Ectodermal cell (in vitro differentiated cells): ENCODE data around the gene ZNF253.
"Not testable (repeated sequence)": the region's sequence is repeated elsewhere in the genome, so short reads cannot be mapped to it uniquely, and the experiment has no call there.

Source experiments
- H3K27ac ChIP-seq: 2 replicates; pipeline ENCODE4 v1.7.0; 2013; ENCODE audit warnings: mild to moderate bottlenecking, low read depth, low read length; ENCODE audit not compliant: insufficient read depth, poor library complexity, severe bottlenecking
- H3K27me3 ChIP-seq: 2 replicates; pipeline ENCODE4 v1.7.0; 2013; ENCODE audit warnings: mild to moderate bottlenecking, low read length; ENCODE audit not compliant: insufficient read depth, control insufficient read depth, poor library complexity, severe bottlenecking
- H3K36me3 ChIP-seq: one replicate; pipeline ENCODE4 v1.7.0; 2013; ENCODE audit warnings: low read length; ENCODE audit not compliant: control insufficient read depth, insufficient read depth
- H3K4me1 ChIP-seq: one replicate; pipeline ENCODE4 v1.7.0; 2013; ENCODE audit warnings: low read length; ENCODE audit not compliant: control insufficient read depth, insufficient read depth
- H3K4me3 ChIP-seq: 2 replicates; pipeline ENCODE4 v1.7.0; 2013; ENCODE audit warnings: low read depth, low read length, control low read depth; ENCODE audit not compliant: insufficient read depth
- H3K9me3 ChIP-seq: 2 replicates; pipeline ENCODE4 v1.7.0; 2013; ENCODE audit warnings: mild to moderate bottlenecking, low read length, moderate library complexity; ENCODE audit not compliant: control insufficient read depth
- WGBS, 2 experiments: methylation state at CpG; one replicate each; pipeline ENCODE4 v1.1.7; 2013; ENCODE audit warnings: missing lambda C conversion rate in 2 of 2; 5-methylcytosine and 5-hydroxymethylcytosine counted together

ZNF253 gene

DNA sequence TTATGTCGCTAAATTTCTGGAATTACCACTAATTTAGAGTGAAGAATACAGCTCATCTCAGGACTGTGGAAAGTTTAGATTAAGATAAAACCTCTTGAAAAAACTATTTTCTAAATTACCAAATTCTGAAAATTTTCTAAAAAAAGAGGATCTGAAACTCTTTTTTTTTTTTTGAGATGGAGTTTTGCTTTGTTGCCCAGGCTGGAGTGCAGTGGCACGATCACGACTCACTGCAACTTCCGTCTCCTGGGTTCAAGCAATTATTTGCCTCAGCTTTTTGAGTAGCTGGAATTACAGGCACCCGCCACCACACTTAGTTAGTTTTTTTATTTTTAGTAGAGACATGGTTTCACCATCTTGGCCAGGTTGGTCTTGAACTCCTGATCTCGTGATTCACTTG, 16.6 kb upstream of the ZNF253 start:
- no peaks in the 10 kb centered on the region for H3K4me1 ChIP-seq
- 88 to 92% methylated on average over 6 of the region's 6 CpGs for WGBS, 2 experiments
- no peaks in the 10 kb centered on the region for H3K27me3 ChIP-seq
- H3K36me3 ChIP-seq: no peaks in the 10 kb centered on the region
- H3K4me3 ChIP-seq: no peak overlapping the region
- H3K27ac ChIP-seq: no peak overlapping the region
- no peaks in the 10 kb centered on the region for H3K9me3 ChIP-seq

- H3K27me3 ChIP-seq, H3K27ac ChIP-seq, H3K36me3 ChIP-seq, H3K4me3 ChIP-seq, H3K9me3 ChIP-seq, H3K4me1 ChIP-seq: not testable (repeated sequence)
- 91 to 94% methylated on average over 2 of the region's 2 CpGs for WGBS, 2 experiments
Observed at GRCh38 chr19:19851740-19852139, 13.9 kb upstream of the ZNF253 start.

DNA sequence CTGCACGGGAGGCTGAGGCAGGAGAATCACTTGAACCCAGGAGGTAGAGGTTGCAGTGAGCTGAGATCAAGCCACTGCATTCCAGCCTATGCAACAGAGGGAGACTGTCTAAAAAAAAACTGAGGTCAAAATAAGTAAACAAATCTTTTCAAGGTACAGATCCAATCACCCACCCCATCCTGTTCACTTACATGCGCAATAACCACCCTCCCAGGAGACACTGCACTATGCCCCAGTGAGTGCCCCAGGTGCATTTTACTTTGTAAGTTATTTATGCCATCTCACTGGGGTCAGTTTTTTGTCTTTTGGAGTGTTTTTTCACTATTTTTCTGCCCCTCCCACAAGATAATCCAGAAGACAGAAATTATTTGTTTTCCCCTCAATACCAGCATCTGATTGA, 6.9 kb upstream of the ZNF253 start:
- 86 to 93% methylated on average over 2 of the region's 2 CpGs for WGBS, 2 experiments
- no peak overlapping the region for H3K4me3 ChIP-seq
- H3K27ac ChIP-seq: no peak overlapping the region
- no peaks in the 10 kb centered on the region for H3K4me1 ChIP-seq
- H3K27me3 ChIP-seq: no peaks in the 10 kb centered on the region
- no peaks in the 10 kb centered on the region for H3K36me3 ChIP-seq
- no peaks in the 10 kb centered on the region for H3K9me3 ChIP-seq

- Histone ChIP-seq H3K27me3 (no peaks in the 10 kb centered on the region), H3K9me3 (no peaks in the 10 kb centered on the region), H3K4me1 (no peaks in the 10 kb centered on the region), H3K27ac (no peak overlapping the region), H3K4me3 (peak overlapping the region; percentile 32), H3K36me3 (no peaks in the 10 kb centered on the region)
- 81% methylated on average over 29 of the region's 29 CpGs for WGBS, 2 experiments
Observed at GRCh38 chr19:19860756-19861390, 4.8 kb upstream of the ZNF253 start.

- Histone ChIP-seq H3K4me1 (no peaks in the 10 kb centered on the region), H3K4me3 (peak overlapping the region; percentile 73), H3K36me3 (peaks cover 3% of the 10 kb centered on the region), H3K9me3 (no peaks in the 10 kb centered on the region), H3K27me3 (no peaks in the 10 kb centered on the region), H3K27ac (peak overlapping the region; percentile 98)
- WGBS, 2 experiments: 14 to 24% methylated on average over 23 of the region's 23 CpGs
Observed at GRCh38 chr19:19866611-19867248, 1.0 kb downstream of the ZNF253 start.

- not testable (repeated sequence) for H3K9me3 ChIP-seq, H3K27ac ChIP-seq, H3K27me3 ChIP-seq, H3K4me3 ChIP-seq, H3K4me1 ChIP-seq
- WGBS, 2 experiments: 71 to 73% methylated on average over 5 of the region's 5 CpGs
- H3K36me3 ChIP-seq: peaks cover 24% of the 10 kb centered on the region
Observed at GRCh38 chr19:19870086-19870485, 4.4 kb downstream of the ZNF253 start.

DNA sequence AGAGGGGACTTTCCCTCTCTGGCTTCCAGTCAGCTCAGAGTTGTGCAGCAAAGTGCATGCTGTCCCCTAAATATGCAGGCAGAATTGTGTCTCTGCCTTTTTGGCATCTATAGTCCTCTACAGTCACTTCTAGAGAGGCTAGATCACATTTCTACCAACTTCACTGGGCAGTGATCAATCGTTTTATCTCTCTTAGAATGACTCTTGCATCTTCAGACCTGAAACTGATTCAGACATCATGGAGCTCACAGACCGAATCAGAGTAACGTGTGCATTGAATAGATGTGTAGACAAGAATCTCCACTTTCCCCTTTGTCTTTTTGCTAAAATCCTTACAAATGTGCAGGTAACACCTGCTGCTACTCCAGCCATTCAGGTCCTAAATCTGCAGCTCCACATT, 6.2 kb downstream of the ZNF253 start:
- Histone ChIP-seq H3K27me3 (no peaks in the 10 kb centered on the region), H3K4me1 (no peaks in the 10 kb centered on the region), H3K9me3 (peaks cover 2% of the 10 kb centered on the region), H3K4me3 (no peak overlapping the region), H3K27ac (no peak overlapping the region), H3K36me3 (peaks cover 24% of the 10 kb centered on the region)
- WGBS, 2 experiments: 95 to 96% methylated on average over 3 of the region's 3 CpGs

DNA sequence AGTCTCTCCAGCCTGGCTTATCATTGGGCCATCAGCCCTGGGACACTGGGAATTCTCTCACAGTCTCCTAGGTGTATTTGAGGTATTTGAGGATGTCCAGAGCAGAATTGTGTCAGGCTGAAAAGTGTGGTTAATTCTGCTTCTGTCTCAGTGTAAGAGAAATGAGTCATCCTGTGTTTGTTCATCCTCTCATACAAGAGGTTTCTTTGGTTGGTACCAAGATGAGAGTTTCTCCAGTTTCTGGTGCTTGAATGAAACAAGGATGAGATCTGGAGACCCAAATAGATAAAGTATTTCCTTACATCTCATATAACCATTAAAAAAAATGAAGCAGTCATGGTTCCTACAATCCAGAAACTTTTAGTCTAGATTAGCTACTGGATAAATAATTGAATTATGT, 7.7 kb downstream of the ZNF253 start:
- peaks cover 24% of the 10 kb centered on the region for H3K36me3 ChIP-seq

DNA sequence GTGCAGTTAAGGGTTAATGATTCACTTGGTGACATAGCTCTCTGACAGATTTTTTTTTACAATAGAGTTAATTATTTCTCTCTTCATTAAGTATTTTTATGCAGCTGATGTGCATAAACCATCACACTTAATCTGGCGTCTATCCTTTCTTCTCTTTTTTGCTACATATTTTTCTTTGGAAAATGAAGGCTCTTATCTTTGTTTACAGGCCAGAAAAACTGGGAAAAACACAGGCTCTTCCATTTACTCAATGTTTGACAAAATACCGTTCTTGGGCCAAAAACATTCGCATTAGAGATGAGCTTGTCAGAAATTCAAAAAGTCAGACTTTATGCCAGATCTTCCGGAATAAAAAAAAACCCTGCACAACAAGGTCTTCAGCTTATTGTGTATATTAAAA, 12.0 kb downstream of the ZNF253 start:
- H3K36me3 ChIP-seq: peaks cover 44% of the 10 kb centered on the region
- H3K27ac ChIP-seq: no peak overlapping the region
- H3K9me3 ChIP-seq: peaks cover 4% of the 10 kb centered on the region
- 92 to 96% methylated on average over 2 to 4 of the region's 4 CpGs for WGBS, 2 experiments
- H3K27me3 ChIP-seq: no peaks in the 10 kb centered on the region
- H3K4me1 ChIP-seq: no peaks in the 10 kb centered on the region
- H3K4me3 ChIP-seq: no peak overlapping the region

More for the DNA sequence above, 7.7 kb downstream of the ZNF253 start:
- Histone ChIP-seq H3K4me1 (no peaks in the 10 kb centered on the region), H3K27me3 (no peaks in the 10 kb centered on the region), H3K9me3 (peaks cover 2% of the 10 kb centered on the region), H3K27ac (no peak overlapping the region), H3K4me3 (no peak overlapping the region)

- no CpG with 5 or more reads among the region's 1 CpG for WGBS, 2 experiments
- Histone ChIP-seq H3K27ac (no peak overlapping the region), H3K4me1 (no peaks in the 10 kb centered on the region), H3K27me3 (no peaks in the 10 kb centered on the region), H3K36me3 (peaks cover 77% of the 10 kb centered on the region), H3K9me3 (peaks cover 16% of the 10 kb centered on the region), H3K4me3 (no peak overlapping the region)
Observed at GRCh38 chr19:19884583-19884982, 18.9 kb downstream of the ZNF253 start.
